ENCODE results near the gene CAMK2A. TPM values are rescaled to one million over a fixed set of nuclear protein-coding genes. Genes with fewer than 3 reads are reported as not detected.

The CAMK2A gene
- total and polyA plus RNA-seq, 2 donors (not counting 1 experiment from before 2014, with no cell fraction given), result 2.1 to 3.1 TPM

DNA sequence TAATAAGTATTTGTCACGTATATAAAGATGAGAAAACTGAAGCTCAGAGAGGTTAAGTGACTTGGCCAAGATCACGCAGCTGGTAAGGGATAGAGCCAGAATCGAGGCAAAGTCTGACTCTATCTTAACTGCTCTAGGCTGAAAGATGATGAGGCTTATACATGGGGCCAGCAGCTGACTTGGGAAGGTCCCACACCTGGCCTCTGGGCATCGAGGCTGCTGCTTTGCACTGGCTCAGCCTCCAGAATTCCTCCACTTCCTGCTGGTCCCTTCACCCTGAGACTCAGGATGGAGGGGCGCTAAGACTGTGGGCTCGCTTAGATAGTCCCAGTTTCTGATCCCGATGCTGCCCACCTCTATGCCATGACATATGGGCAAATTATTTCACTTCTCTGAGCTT is 35.2 kb downstream of the CAMK2A start:
- no peaks in the 10 kb centered on the region for H4K20me1 ChIP-seq (ENCODE audit: control insufficient read depth, extremely low read depth, insufficient read depth, low read length)
- no peak overlapping the region for H3K4me3 ChIP-seq (replicated peaks in 1 of 4; ENCODE audit: control extremely low read depth in 1 of 4, insufficient read depth in 1 of 4, low read depth in 3 of 4, low read length in 4 of 4)
- no peak overlapping the region for H3K4me2 ChIP-seq (ENCODE audit: extremely low read depth, insufficient read depth, low read length)
- H3K36me3 ChIP-seq (ENCODE audit: control insufficient read depth, insufficient read depth, low read length), result no peaks in the 10 kb centered on the region
- DNase-seq (ENCODE audit: low read depth in 2 of 2), result no peak
- TF ChIP-seq EZH2 (IDR thresholded peaks at IDR 0.05; ENCODE audit: low read length, missing control alignments), result no peak
- TF ChIP-seq, protein P1, sequence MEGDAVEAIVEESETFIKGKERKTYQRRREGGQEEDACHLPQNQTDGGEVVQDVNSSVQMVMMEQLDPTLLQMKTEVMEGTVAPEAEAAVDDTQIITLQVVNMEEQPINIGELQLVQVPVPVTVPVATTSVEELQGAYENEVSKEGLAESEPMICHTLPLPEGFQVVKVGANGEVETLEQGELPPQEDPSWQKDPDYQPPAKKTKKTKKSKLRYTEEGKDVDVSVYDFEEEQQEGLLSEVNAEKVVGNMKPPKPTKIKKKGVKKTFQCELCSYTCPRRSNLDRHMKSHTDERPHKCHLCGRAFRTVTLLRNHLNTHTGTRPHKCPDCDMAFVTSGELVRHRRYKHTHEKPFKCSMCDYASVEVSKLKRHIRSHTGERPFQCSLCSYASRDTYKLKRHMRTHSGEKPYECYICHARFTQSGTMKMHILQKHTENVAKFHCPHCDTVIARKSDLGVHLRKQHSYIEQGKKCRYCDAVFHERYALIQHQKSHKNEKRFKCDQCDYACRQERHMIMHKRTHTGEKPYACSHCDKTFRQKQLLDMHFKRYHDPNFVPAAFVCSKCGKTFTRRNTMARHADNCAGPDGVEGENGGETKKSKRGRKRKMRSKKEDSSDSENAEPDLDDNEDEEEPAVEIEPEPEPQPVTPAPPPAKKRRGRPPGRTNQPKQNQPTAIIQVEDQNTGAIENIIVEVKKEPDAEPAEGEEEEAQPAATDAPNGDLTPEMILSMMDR (conservative IDR thresholded peaks at IDR 0.05 in 1 of 2, IDR thresholded peaks at IDR 0.05 in 1 of 2; ENCODE audit: low read depth in 1 of 2, low read length in 2 of 2), result no peak
- no peaks in the 10 kb centered on the region for H3K9me3 ChIP-seq (ENCODE audit: control insufficient read depth, insufficient read depth, low read depth, low read length)
- no peaks in the 10 kb centered on the region for H3K4me1 ChIP-seq (ENCODE audit: control insufficient read depth, extremely low read depth, insufficient read depth, low read length)
- H3K79me2 ChIP-seq (ENCODE audit: control insufficient read depth, insufficient read depth, low read length), result no peaks in the 10 kb centered on the region
- H3K27ac ChIP-seq (ENCODE audit: insufficient read depth, low read length), result no peak overlapping the region
- H3K27me3 ChIP-seq (ENCODE audit: control insufficient read depth, insufficient read depth, low read length), result peaks cover 2% of the 10 kb centered on the region
- H2AFZ ChIP-seq (ENCODE audit: low read length), result no peak overlapping the region
- H3K9ac ChIP-seq (ENCODE audit: insufficient read depth, low read length), result no peak overlapping the region

DNA sequence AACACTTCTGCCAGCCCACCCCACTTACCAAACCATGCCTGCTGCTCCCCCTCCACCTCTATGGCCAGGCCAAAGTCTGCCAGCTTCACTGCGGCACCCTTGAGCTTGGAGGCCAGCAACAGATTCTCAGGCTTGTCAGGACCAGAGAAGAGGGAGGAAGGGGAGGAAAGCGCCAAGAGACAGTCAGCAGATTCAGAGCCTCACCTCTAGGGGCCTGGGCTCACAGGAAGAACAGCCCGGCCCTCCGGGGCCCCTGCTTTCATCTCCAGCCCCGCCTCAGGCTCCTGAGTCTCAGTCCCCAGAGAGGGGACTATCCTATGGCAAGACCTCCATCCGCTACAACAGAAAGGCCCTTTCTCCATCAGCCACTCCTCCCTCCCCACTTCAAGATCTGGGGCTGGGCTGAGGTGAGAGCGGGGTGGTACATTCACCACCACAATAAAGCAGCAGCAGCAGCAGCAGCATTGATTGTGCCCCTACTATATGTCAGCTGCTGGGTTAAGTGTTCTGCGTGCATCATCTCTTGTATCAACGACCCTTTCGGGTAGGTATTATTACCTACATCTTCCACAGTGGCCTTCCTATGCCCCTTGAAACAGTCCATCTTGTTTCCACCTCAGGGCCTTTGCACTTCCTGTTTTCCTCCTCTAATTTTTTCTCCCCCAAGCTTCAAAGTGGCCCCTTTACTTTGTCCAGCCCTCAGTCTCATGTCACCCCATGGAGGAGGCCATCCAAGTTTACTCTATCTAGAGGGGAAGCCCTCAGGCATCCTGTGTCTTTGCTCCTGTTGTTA is 36.0 kb downstream of the CAMK2A start:
- no peaks in the 10 kb centered on the region for H3K36me3 ChIP-seq (ENCODE audit: control insufficient read depth, insufficient read depth, low read length)
- no peak overlapping the region for H3K4me3 ChIP-seq (replicated peaks in 1 of 4; ENCODE audit: control extremely low read depth in 1 of 4, insufficient read depth in 1 of 4, low read depth in 3 of 4, low read length in 4 of 4)

DNA sequence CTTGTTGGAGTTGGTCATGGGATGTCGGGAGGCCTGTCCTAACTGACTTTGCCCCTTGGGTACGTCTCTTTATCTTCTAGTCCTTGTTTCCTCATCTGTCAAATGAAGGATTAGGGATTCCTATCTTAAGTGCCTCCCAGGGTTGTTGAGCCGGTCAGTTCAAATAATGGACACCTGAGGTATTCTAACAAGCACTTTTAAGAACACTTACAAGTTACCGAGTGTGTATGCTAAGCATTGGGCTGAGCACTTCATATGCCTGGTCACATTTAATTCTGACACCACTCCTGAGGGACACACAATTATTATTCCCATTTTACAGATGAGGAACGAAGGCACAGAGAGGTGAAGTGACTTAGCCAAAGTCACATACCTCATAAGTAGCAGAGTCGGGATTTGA is 37.1 kb downstream of the CAMK2A start:
- H3K9me3 ChIP-seq (ENCODE audit: control insufficient read depth, insufficient read depth, low read depth, low read length), result no peaks in the 10 kb centered on the region
- peaks cover 2% of the 10 kb centered on the region for H3K27me3 ChIP-seq (ENCODE audit: control insufficient read depth, insufficient read depth, low read length)
- H3K36me3 ChIP-seq (ENCODE audit: control insufficient read depth, insufficient read depth, low read length), result no peaks in the 10 kb centered on the region
- no peak overlapping the region for H2AFZ ChIP-seq (ENCODE audit: low read length)
- no peak overlapping the region for H3K9ac ChIP-seq (ENCODE audit: insufficient read depth, low read length)
- H3K4me1 ChIP-seq (ENCODE audit: control insufficient read depth, extremely low read depth, insufficient read depth, low read length), result no peaks in the 10 kb centered on the region
- no peaks in the 10 kb centered on the region for H3K79me2 ChIP-seq (ENCODE audit: control insufficient read depth, insufficient read depth, low read length)
- H3K4me3 ChIP-seq (replicated peaks in 1 of 4; ENCODE audit: control extremely low read depth in 1 of 4, insufficient read depth in 1 of 4, low read depth in 3 of 4, low read length in 4 of 4), result no peak overlapping the region
- no peak overlapping the region for H3K27ac ChIP-seq (ENCODE audit: insufficient read depth, low read length)
- H3K4me2 ChIP-seq (ENCODE audit: extremely low read depth, insufficient read depth, low read length), result no peak overlapping the region
- no peaks in the 10 kb centered on the region for H4K20me1 ChIP-seq (ENCODE audit: control insufficient read depth, extremely low read depth, insufficient read depth, low read length)
- DNase-seq (ENCODE audit: low read depth in 2 of 2), result no peak
- TF ChIP-seq EZH2 (IDR thresholded peaks at IDR 0.05; ENCODE audit: low read length, missing control alignments), result no peak
- TF ChIP-seq, protein P1 (conservative IDR thresholded peaks at IDR 0.05 in 1 of 2, IDR thresholded peaks at IDR 0.05 in 1 of 2; ENCODE audit: low read depth in 1 of 2, low read length in 2 of 2), result no peak

More for the DNA sequence above, 36.0 kb downstream of the CAMK2A start:
- H3K4me1 ChIP-seq (ENCODE audit: control insufficient read depth, extremely low read depth, insufficient read depth, low read length), result no peaks in the 10 kb centered on the region
- no peaks in the 10 kb centered on the region for H3K9me3 ChIP-seq (ENCODE audit: control insufficient read depth, insufficient read depth, low read depth, low read length)
- no peaks in the 10 kb centered on the region for H3K79me2 ChIP-seq (ENCODE audit: control insufficient read depth, insufficient read depth, low read length)
- H4K20me1 ChIP-seq (ENCODE audit: control insufficient read depth, extremely low read depth, insufficient read depth, low read length), result no peaks in the 10 kb centered on the region
- H3K4me2 ChIP-seq (ENCODE audit: extremely low read depth, insufficient read depth, low read length), result no peak overlapping the region
- no peak overlapping the region for H2AFZ ChIP-seq (ENCODE audit: low read length)
- H3K27ac ChIP-seq (ENCODE audit: insufficient read depth, low read length), result no peak overlapping the region
- peaks cover 2% of the 10 kb centered on the region for H3K27me3 ChIP-seq (ENCODE audit: control insufficient read depth, insufficient read depth, low read length)
- TF ChIP-seq, protein P1 (conservative IDR thresholded peaks at IDR 0.05 in 1 of 2, IDR thresholded peaks at IDR 0.05 in 1 of 2; ENCODE audit: low read depth in 1 of 2, low read length in 2 of 2), result no peak
- no peak for TF ChIP-seq EZH2 (IDR thresholded peaks at IDR 0.05; ENCODE audit: low read length, missing control alignments)
- no peak for DNase-seq (ENCODE audit: low read depth in 2 of 2)
- H3K9ac ChIP-seq (ENCODE audit: insufficient read depth, low read length), result no peak overlapping the region

Measured in fibroblast of lung (primary cell).